ACC112 (cell line): ENCODE results near the gene C1orf50.
"Not testable (repeated sequence)": the region's sequence is repeated elsewhere in the genome, so short reads cannot be mapped to it uniquely, and the experiment has no call there.

ENCODE experiments used
- H2AFZ ChIP-seq: fragments of 200-600 bp; sonication (generic); one replicate; pipeline ENCODE4 v1.6.0; 2017; ENCODE audit warnings: antibody characterized with exemption, low read length; ENCODE audit not compliant: unreplicated experiment
- H3K27ac ChIP-seq: fragments of 200-600 bp; sonication (generic); 2 replicates; pipeline ENCODE4 v1.5.1; 2014; ENCODE audit warnings: low read depth, mild to moderate bottlenecking, antibody characterized with exemption, low read length, moderate library complexity
- H3K27me3 ChIP-seq: fragments of 200-600 bp; sonication (generic); 2 replicates; pipeline ENCODE4 v1.6.1; 2014; ENCODE audit warnings: mild to moderate bottlenecking, antibody characterized with exemption, low read length, moderate library complexity, mixed read lengths; ENCODE audit not compliant: insufficient read depth
- H3K36me3 ChIP-seq: fragments of 200-600 bp; sonication (generic); 2 replicates; pipeline ENCODE4 v1.6.1; 2016; ENCODE audit warnings: mild to moderate bottlenecking, antibody characterized with exemption, low read length, moderate library complexity, mixed read lengths; ENCODE audit not compliant: insufficient read depth
- H3K4me1 ChIP-seq: fragments of 200-600 bp; sonication (generic); one replicate; pipeline ENCODE4 v1.6.1; 2016; ENCODE audit warnings: low read length, mixed read lengths; ENCODE audit not compliant: insufficient read depth, unreplicated experiment, control insufficient read depth
- H3K4me3 ChIP-seq: fragments of 200-600 bp; sonication (generic); 2 replicates; pipeline ENCODE4 v1.5.1; 2014; ENCODE audit warnings: mild to moderate bottlenecking, low read depth, low read length
- H3K79me2 ChIP-seq: fragments of 200-600 bp; sonication (generic); one replicate; pipeline ENCODE4 v1.6.0; 2016; ENCODE audit warnings: low read length; ENCODE audit not compliant: control insufficient read depth, unreplicated experiment, insufficient read depth

Gene C1orf50

GRCh38 chr1:42747125-42747524 lies 19.9 kb upstream of the C1orf50 start:
- H3K27me3 ChIP-seq: no peaks in the 10 kb centered on the region
- no peak overlapping the region for H3K27ac ChIP-seq
- no peak overlapping the region for H3K4me3 ChIP-seq
- peaks cover 6% of the 10 kb centered on the region; the same call in 1 of the 2 replicates for H3K36me3 ChIP-seq
- no peak overlapping the region for H2AFZ ChIP-seq
- no peaks in the 10 kb centered on the region for H3K79me2 ChIP-seq
- no peaks in the 10 kb centered on the region for H3K4me1 ChIP-seq

GRCh38 chr1:42748021-42748420 lies 19.0 kb upstream of the C1orf50 start:
- Histone ChIP-seq H3K27me3 (no peaks in the 10 kb centered on the region), H3K36me3 (peaks cover 13% of the 10 kb centered on the region), H3K27ac (no peak overlapping the region), H2AFZ (no peak overlapping the region), H3K4me1 (peaks cover 4% of the 10 kb centered on the region), H3K79me2 (no peaks in the 10 kb centered on the region), H3K4me3 (no peak overlapping the region)

- Histone ChIP-seq H3K79me2 (no peaks in the 10 kb centered on the region), H3K27ac (no peak overlapping the region), H3K27me3 (no peaks in the 10 kb centered on the region), H2AFZ (no peak overlapping the region), H3K4me1 (peaks cover 9% of the 10 kb centered on the region), H3K36me3 (peaks cover 13% of the 10 kb centered on the region), H3K4me3 (no peak overlapping the region)
Observed at GRCh38 chr1:42748461-42749410, 18.3 kb upstream of the C1orf50 start.

- Histone ChIP-seq H3K27ac (no peak overlapping the region), H3K27me3 (no peaks in the 10 kb centered on the region), H3K79me2 (no peaks in the 10 kb centered on the region), H2AFZ (no peak overlapping the region), H3K4me3 (no peak overlapping the region), H3K4me1 (peaks cover 9% of the 10 kb centered on the region), H3K36me3 (peaks cover 16% of the 10 kb centered on the region)
Observed at GRCh38 chr1:42750041-42750440, 17.0 kb upstream of the C1orf50 start.

- H3K79me2 ChIP-seq, H3K27me3 ChIP-seq, H3K27ac ChIP-seq, H3K4me1 ChIP-seq, H3K4me3 ChIP-seq, H2AFZ ChIP-seq: not testable (repeated sequence)
- H3K36me3 ChIP-seq: peaks cover 18% of the 10 kb centered on the region
Observed at GRCh38 chr1:42751511-42752070, 15.5 kb upstream of the C1orf50 start.

- Histone ChIP-seq H3K27me3 (no peaks in the 10 kb centered on the region), H3K27ac (peak overlapping the region; percentile 73; the same call in 1 of the 2 replicates), H3K36me3 (peaks cover 20% of the 10 kb centered on the region), H3K4me3 (no peak overlapping the region), H2AFZ (no peak overlapping the region), H3K4me1 (peaks cover 9% of the 10 kb centered on the region), H3K79me2 (no peaks in the 10 kb centered on the region)
Observed at GRCh38 chr1:42752284-42752683, 14.8 kb upstream of the C1orf50 start.

GRCh38 chr1:42753070-42753469 lies 14.0 kb upstream of the C1orf50 start:
- Histone ChIP-seq H3K36me3 (peaks cover 20% of the 10 kb centered on the region), H3K79me2 (no peaks in the 10 kb centered on the region), H3K27ac (peak overlapping the region; percentile 73), H2AFZ (peak overlapping the region; percentile 64), H3K4me3 (peak overlapping the region; percentile 55; the same call in 1 of the 2 replicates), H3K27me3 (no peaks in the 10 kb centered on the region), H3K4me1 (peaks cover 9% of the 10 kb centered on the region)

GRCh38 chr1:42756956-42757891 lies 9.8 kb upstream of the C1orf50 start:
- Histone ChIP-seq H3K36me3 (peaks cover 29% of the 10 kb centered on the region), H3K27ac (no peak overlapping the region), H2AFZ (no peak overlapping the region), H3K4me3 (no peak overlapping the region), H3K27me3 (no peaks in the 10 kb centered on the region), H3K4me1 (peaks cover 9% of the 10 kb centered on the region), H3K79me2 (peaks cover 3% of the 10 kb centered on the region)

- no peak overlapping the region for H3K4me3 ChIP-seq
- H3K27me3 ChIP-seq: no peaks in the 10 kb centered on the region
- H3K4me1 ChIP-seq: peaks cover 6% of the 10 kb centered on the region
- no peak overlapping the region for H3K27ac ChIP-seq
- H3K79me2 ChIP-seq: peaks cover 9% of the 10 kb centered on the region
- peaks cover 23% of the 10 kb centered on the region for H3K36me3 ChIP-seq
- H2AFZ ChIP-seq: no peak overlapping the region
Observed at GRCh38 chr1:42757892-42758275, 9.2 kb upstream of the C1orf50 start.

GRCh38 chr1:42758641-42759040 lies 8.4 kb upstream of the C1orf50 start:
- Histone ChIP-seq H3K27ac (no peak overlapping the region), H3K4me3 (no peak overlapping the region), H3K4me1 (no peaks in the 10 kb centered on the region), H3K79me2 (peaks cover 16% of the 10 kb centered on the region), H3K36me3 (peaks cover 23% of the 10 kb centered on the region), H3K27me3 (no peaks in the 10 kb centered on the region), H2AFZ (no peak overlapping the region)
